GM23248 (cell line): ENCODE measurements around the gene PRKCE. TPM values are rescaled to one million over a fixed set of nuclear protein-coding genes. Genes with fewer than 3 reads are reported as not detected.

Source experiments
- DNase-seq: peaks from one replicate; pipeline ENCODE4 v3.0.0-alpha.2; 2015
- H2AFZ ChIP-seq: fragments of 200-600 bp; sonication (generic); 2 replicates; pipeline ENCODE4 v1.6.1; 2016; ENCODE audit warnings: antibody characterized with exemption
- H3F3A ChIP-seq: fragments of 200-600 bp; sonication (generic); 2 replicates; pipeline ENCODE4 v1.6.1; 2016; ENCODE audit warnings: mild to moderate bottlenecking, antibody characterized with exemption, mixed run types; ENCODE audit not compliant: insufficient read depth
- H3K27ac ChIP-seq: fragments of 200-600 bp; sonication (generic); 2 replicates; pipeline ENCODE4 v1.5.1; 2016; ENCODE audit warnings: mild to moderate bottlenecking
- H3K27me3 ChIP-seq: fragments of 200-600 bp; sonication (generic); replicated peaks from 2 replicates; pipeline ENCODE4 v1.6.1; 2016; ENCODE audit warnings: mild to moderate bottlenecking; ENCODE audit not compliant: insufficient read depth
- H3K36me3 ChIP-seq: fragments of 200-600 bp; sonication (generic); 2 replicates; pipeline ENCODE4 v1.6.1; 2016; ENCODE audit warnings: low read depth, mild to moderate bottlenecking
- H3K4me1 ChIP-seq: fragments of 200-600 bp; sonication (generic); 2 replicates; pipeline ENCODE4 v1.6.1; 2016; ENCODE audit warnings: mild to moderate bottlenecking; ENCODE audit not compliant: insufficient read depth
- H3K4me2 ChIP-seq: fragments of 200-600 bp; sonication (generic); one replicate; pipeline ENCODE4 v1.6.1; 2016; ENCODE audit warnings: mild to moderate bottlenecking; ENCODE audit not compliant: unreplicated experiment
- H3K4me3 ChIP-seq: fragments of 200-600 bp; sonication (generic); 2 replicates; pipeline ENCODE4 v1.5.1; 2016; ENCODE audit warnings: mild to moderate bottlenecking
- H3K79me2 ChIP-seq: fragments of 200-600 bp; sonication (generic); 2 replicates; pipeline ENCODE4 v1.6.1; 2016; ENCODE audit warnings: mild to moderate bottlenecking; ENCODE audit not compliant: insufficient read depth
- H3K9ac ChIP-seq: fragments of 200-600 bp; sonication (generic); 2 replicates; pipeline ENCODE4 v1.6.1; 2016; ENCODE audit warnings: mild to moderate bottlenecking
- H3K9me2 ChIP-seq: fragments of 200-600 bp; sonication (generic); 2 replicates; pipeline ENCODE4 v1.6.1; 2016; ENCODE audit warnings: mixed run types, mild to moderate bottlenecking, moderate library complexity; ENCODE audit not compliant: insufficient read depth
- H3K9me3 ChIP-seq: fragments of 200-600 bp; sonication (generic); one replicate; pipeline ENCODE4 v1.6.1; 2017; ENCODE audit warnings: low read depth
- H4K20me1 ChIP-seq: fragments of 200-600 bp; sonication (generic); 2 replicates; pipeline ENCODE4 v1.6.0; 2016; ENCODE audit not compliant: insufficient read depth
- EZH2 ChIP-seq: fragments of 200-600 bp; sonication (generic); IDR thresholded peaks from 2 replicates; pipeline ENCODE4 v1.6.1; 2018; ENCODE audit warnings: antibody characterized with exemption, mild to moderate bottlenecking; ENCODE audit not compliant: insufficient read depth, poor library complexity, severe bottlenecking
- EZH2phosphoT487 ChIP-seq: fragments of 200-600 bp; sonication (generic); IDR thresholded peaks from 2 replicates; pipeline ENCODE4 v1.6.1; 2018; ENCODE audit warnings: antibody characterized with exemption, moderate library complexity, mild to moderate bottlenecking, low read depth; ENCODE audit not compliant: insufficient read depth
- WGBS, 2 experiments: methylation state at CpG; one replicate each; pipeline ENCODE4 v1.1.6; 2015 to 2017; ENCODE audit warnings: low lambda C conversion rate in 2 of 2, low coverage in 1 of 2; ENCODE audit errors: missing lambda C conversion rate in 2 of 2; 5-methylcytosine and 5-hydroxymethylcytosine counted together
- in situ Hi-C: fragments of 300-500 bp; cut with MboI; formaldehyde crosslinking; loops from 2 replicates; pipeline ENCODE4 v1.15.0; 2020
- polyA plus RNA-seq: library from polyadenylated mRNA; unstranded; fragments of >200 nt; fragmentation: Nextera tagmentation; extraction: Ambion mirVana; gene quantifications from 2 replicates; pipeline ENCODE4 v1.2.1, GENCODE V29; 2016
- total RNA-seq: library from RNA; depleted of rRNA; stranded (reverse); fragments of >200 nt; shearing (Covaris generic); gene quantifications from 2 replicates; pipeline ENCODE4 v1.2.3, GENCODE V29; 2014

The PRKCE gene
- total and polyA plus RNA-seq, 2 experiments from 2014 or later: 5.9 to 7.0 TPM

GRCh38 chr2:46023165-46023854, 371.8 kb downstream of the PRKCE start:
- no peak for DNase-seq
- Histone ChIP-seq H3K4me3 (no peak overlapping the region), H3K27me3 (no peaks in the 10 kb centered on the region), H3K79me2 (no peaks in the 10 kb centered on the region), H3K27ac (no peak overlapping the region), H3K9me3 (no peaks in the 10 kb centered on the region), H3K36me3 (no peaks in the 10 kb centered on the region), H2AFZ (no peak overlapping the region), H3K9ac (no peak overlapping the region), H3K4me2 (no peak overlapping the region), H3F3A (no peaks in the 10 kb centered on the region), H3K9me2 (no peaks in the 10 kb centered on the region), H4K20me1 (no peaks in the 10 kb centered on the region), H3K4me1 (no peaks in the 10 kb centered on the region)
- in situ Hi-C loops: no loop called here
- no peak for TF ChIP-seq EZH2
- no peak for TF ChIP-seq EZH2phosphoT487
- 80 to 90% methylated on average over 3 of the region's 3 CpGs for WGBS, 2 experiments

GRCh38 chr2:46024146-46024779, 372.8 kb downstream of the PRKCE start:
- Histone ChIP-seq H3K36me3 (no peaks in the 10 kb centered on the region), H3K9ac (no peak overlapping the region), H3F3A (no peaks in the 10 kb centered on the region), H3K27ac (no peak overlapping the region), H3K27me3 (no peaks in the 10 kb centered on the region), H3K9me2 (no peaks in the 10 kb centered on the region), H4K20me1 (no peaks in the 10 kb centered on the region), H3K4me3 (no peak overlapping the region), H3K9me3 (no peaks in the 10 kb centered on the region), H3K4me2 (no peak overlapping the region), H3K79me2 (no peaks in the 10 kb centered on the region), H2AFZ (no peak overlapping the region), H3K4me1 (no peaks in the 10 kb centered on the region)
- 92 to 93% methylated on average over 5 of the region's 5 CpGs for WGBS, 2 experiments
- in situ Hi-C loops: no loop called here
- TF ChIP-seq EZH2phosphoT487 (no peak), EZH2 (no peak)
- no peak for DNase-seq

GRCh38 chr2:46025081-46025480, 373.6 kb downstream of the PRKCE start:
- in situ Hi-C loops: no loop called here
- H3K36me3 ChIP-seq: no peaks in the 10 kb centered on the region
- H3K4me1 ChIP-seq: no peaks in the 10 kb centered on the region
- H3K4me2 ChIP-seq: no peak overlapping the region
- H3K79me2 ChIP-seq: no peaks in the 10 kb centered on the region
- no peaks in the 10 kb centered on the region for H3F3A ChIP-seq
- 51 to 54% methylated on average over 6 of the region's 6 CpGs for WGBS, 2 experiments
- DNase-seq: no peak
- H3K27ac ChIP-seq: no peak overlapping the region
- H3K27me3 ChIP-seq: no peaks in the 10 kb centered on the region
- H3K9ac ChIP-seq: no peak overlapping the region
- H2AFZ ChIP-seq: no peak overlapping the region
- H3K4me3 ChIP-seq: no peak overlapping the region
- H3K9me3 ChIP-seq: no peaks in the 10 kb centered on the region
- H4K20me1 ChIP-seq: no peaks in the 10 kb centered on the region
- no peaks in the 10 kb centered on the region for H3K9me2 ChIP-seq
- TF ChIP-seq EZH2phosphoT487 (no peak), EZH2 (no peak)

- Histone ChIP-seq H3K79me2 (no peaks in the 10 kb centered on the region), H3K4me3 (no peak overlapping the region), H3K9me2 (no peaks in the 10 kb centered on the region), H3K4me1 (no peaks in the 10 kb centered on the region), H3K9me3 (no peaks in the 10 kb centered on the region), H3K9ac (no peak overlapping the region), H3F3A (no peaks in the 10 kb centered on the region), H4K20me1 (no peaks in the 10 kb centered on the region), H3K36me3 (no peaks in the 10 kb centered on the region), H2AFZ (no peak overlapping the region), H3K27me3 (no peaks in the 10 kb centered on the region), H3K4me2 (no peak overlapping the region), H3K27ac (no peak overlapping the region)
- no peak for DNase-seq
- in situ Hi-C loops: no loop called here
- TF ChIP-seq EZH2: no peak
- no peak for TF ChIP-seq EZH2phosphoT487
- WGBS, 2 experiments: 94 to 96% methylated on average over 1 of the region's 1 CpG
Measured at GRCh38 chr2:46025676-46026075, 374.2 kb downstream of the PRKCE start.
